ENCODE results near the gene SDHA.

GRCh38 chr5:213803-214395 is 4.2 kb upstream of the SDHA start:
- TF ChIP-seq CTCF (IDR thresholded peaks at IDR 0.05; ENCODE audit: insufficient read depth, low read length, poor library complexity, severe bottlenecking) (no peak), EZH2phosphoT487 (conservative IDR thresholded peaks at IDR 0.05; ENCODE audit: low read length) (no peak)

Measured in SU-DHL-6 (cell line).